ENCODE data around the gene RELL1.

The RELL1 gene

GRCh38 chr4:37656649-37657048 lies 29.5 kb downstream of the RELL1 start:
- TF ChIP-seq CTCF (IDR thresholded peaks at IDR 0.05; ENCODE audit: control extremely low read depth, extremely low read depth, low read depth, missing control alignments), result no peak
- CTCF ChIA-PET, result interaction anchor here (1.4 kb wide), 1 partner anchor 10 kb away, joined by 3 read pairs; no protein-coding TSS in a partner anchor
- DNase-seq (ENCODE audit: extremely low spot score), result no peak
- POLR2A ChIA-PET, result no interaction called here

GRCh38 chr4:37653601-37654000 lies 32.6 kb downstream of the RELL1 start:
- DNase-seq (ENCODE audit: extremely low spot score), result no peak
- ChIA-PET CTCF (interaction anchor here (0.8 to 3.4 kb wide), 5 partner anchors 12 to 112 kb away, joined by 3 to 14 read pairs (median 3); no protein-coding TSS in a partner anchor), POLR2A (no interaction called here)
- no peak for TF ChIP-seq CTCF (IDR thresholded peaks at IDR 0.05; ENCODE audit: control extremely low read depth, extremely low read depth, low read depth, missing control alignments)

- ChIA-PET CTCF (interaction anchor here (0.8 to 3.4 kb wide), 5 partner anchors 11 to 112 kb away, joined by 3 to 14 read pairs (median 5); no protein-coding TSS in a partner anchor), POLR2A (no interaction called here)
- TF ChIP-seq CTCF (IDR thresholded peaks at IDR 0.05; ENCODE audit: control extremely low read depth, extremely low read depth, low read depth, missing control alignments), result no peak
- DNase-seq (ENCODE audit: extremely low spot score), result no peak
Observed at GRCh38 chr4:37652747-37653527, 33.2 kb downstream of the RELL1 start.

GRCh38 chr4:37651781-37652377 lies 34.3 kb downstream of the RELL1 start:
- ChIA-PET CTCF (interaction anchor here (0.8 to 3.4 kb wide), 6 partner anchors 14 to 53 kb away, joined by 3 to 14 read pairs (median 4); no protein-coding TSS in a partner anchor), POLR2A (no interaction called here)
- no peak for DNase-seq (ENCODE audit: extremely low spot score)
- TF ChIP-seq CTCF (IDR thresholded peaks at IDR 0.05; ENCODE audit: control extremely low read depth, extremely low read depth, low read depth, missing control alignments), result no peak

- ChIA-PET POLR2A (interaction anchor here (0.7 kb wide), 1 partner anchor 47 kb away, joined by 6 read pairs; no protein-coding TSS in a partner anchor), CTCF (interaction anchor here (1.3 kb wide), 1 partner anchor 40 kb away, joined by 5 read pairs; no protein-coding TSS in a partner anchor)
- TF ChIP-seq CTCF (IDR thresholded peaks at IDR 0.05; ENCODE audit: control extremely low read depth, extremely low read depth, low read depth, missing control alignments), result no peak
- DNase-seq (ENCODE audit: extremely low spot score), result no peak
Observed at GRCh38 chr4:37650481-37650880, 35.7 kb downstream of the RELL1 start.

- CTCF ChIA-PET, result no interaction called here
Observed at GRCh38 chr4:37649268-37649667, 36.9 kb downstream of the RELL1 start.

More at GRCh38 chr4:37649268-37649667, 36.9 kb downstream of the RELL1 start:
- POLR2A ChIA-PET, result no interaction called here
- DNase-seq (ENCODE audit: extremely low spot score), result no peak
- no peak for TF ChIP-seq CTCF (IDR thresholded peaks at IDR 0.05; ENCODE audit: control extremely low read depth, extremely low read depth, low read depth, missing control alignments)
